SK-N-SH (cell line): Measurements from ENCODE around the gene TUBA4B. TPM values are rescaled to one million over a fixed set of nuclear protein-coding genes. Genes with fewer than 3 reads are reported as not detected.
A peak's percentile ranks its signal among the peaks of the same experiment; 100 is the strongest.

ENCODE experiments used
- CTCF ChIA-PET: fragments of 300-600, 350-600 bp; formaldehyde crosslinking; extraction: SDS; loops from one replicate; lab custom pipeline; 2021; lab: Yijun Ruan, JAX
- POLR2A ChIA-PET: fragments of 350-600 bp; sonication (Branson Sonifier 250); formaldehyde crosslinking; extraction: SDS; loops from one replicate; lab custom pipeline; 2020; ENCODE audit warnings: antibody characterized with exemption, inconsistent platforms; lab: Yijun Ruan, JAX
- DNase-seq: peaks from one replicate; pipeline ENCODE4 v3.0.0; 2012
- H2AFZ ChIP-seq: fragments of 200-600 bp; sonication (generic); 2 replicates; pipeline ENCODE4 v1.8.1; 2016; ENCODE audit warnings: antibody characterized with exemption, mild to moderate bottlenecking, low read depth
- H3F3A ChIP-seq: fragments of 200-600 bp; sonication (generic); replicated peaks from 2 replicates; pipeline ENCODE3; 2016; ENCODE audit warnings: antibody characterized with exemption, mild to moderate bottlenecking; ENCODE audit not compliant: insufficient read depth
- H3K27ac ChIP-seq, 2 experiments: fragments of 200-500 bp in 1 of 2; fragments of 200-600 bp in 1 of 2; sonication (Bioruptor generic) in 1 of 2; sonication (generic), shearing (Covaris generic) in 1 of 2; 2 replicates each; pipeline versions ENCODE4 v1.5.1 to v1.6.1; 2014 to 2016; ENCODE audit warnings: low read depth in 2 of 2, inconsistent platforms in 1 of 2, low read length in 1 of 2, mild to moderate bottlenecking in 1 of 2, mixed read lengths in 1 of 2
- H3K27me3 ChIP-seq: fragments of 200-600 bp; sonication (generic), shearing (Covaris generic); 2 replicates; pipeline ENCODE4 v1.6.1; 2016; ENCODE audit warnings: mixed run types; ENCODE audit not compliant: insufficient read depth
- H3K36me3 ChIP-seq, 2 experiments: fragments of 200-500 bp in 1 of 2; fragments of 200-600 bp in 1 of 2; sonication (Bioruptor generic) in 1 of 2; sonication (generic) in 1 of 2; replicated peaks in 1 of 2; 2 replicates each; pipeline versions ENCODE3 to v1.5.1; 2014 to 2016; ENCODE audit warnings: low read length in 1 of 2, mild to moderate bottlenecking in 1 of 2; ENCODE audit not compliant: insufficient read depth in 2 of 2, control insufficient read depth in 1 of 2
- H3K4me1 ChIP-seq, 2 experiments: fragments of 200-500 bp in 1 of 2; fragments of 200-600 bp in 1 of 2; sonication (Bioruptor generic) in 1 of 2; sonication (generic), shearing (Covaris generic) in 1 of 2; 2 replicates each; pipeline versions ENCODE4 v1.5.1 to v1.6.1; 2014 to 2016; ENCODE audit warnings: low read depth in 1 of 2, low read length in 1 of 2, mixed run types in 1 of 2; ENCODE audit not compliant: insufficient read depth in 2 of 2, control insufficient read depth in 1 of 2
- H3K4me2 ChIP-seq: fragments of 200-600 bp; sonication (generic), shearing (Covaris generic); 2 replicates; pipeline ENCODE4 v1.6.1; 2017; ENCODE audit warnings: mixed run types
- H3K4me3 ChIP-seq, 2 experiments: fragments of 200-500 bp in 1 of 2; fragments of 200-600 bp in 1 of 2; sonication (Bioruptor generic) in 1 of 2; sonication (generic), shearing (Covaris generic) in 1 of 2; 2 replicates each; pipeline versions ENCODE4 v1.5.1 to v1.8.1; 2014 to 2016; ENCODE audit warnings: low read depth in 2 of 2, inconsistent platforms in 1 of 2, low read length in 1 of 2, mild to moderate bottlenecking in 1 of 2, mixed read lengths in 1 of 2, moderate library complexity in 1 of 2
- H3K79me2 ChIP-seq: fragments of 200-600 bp; sonication (generic); 2 replicates; pipeline ENCODE4 v1.8.1; 2017; ENCODE audit warnings: mild to moderate bottlenecking; ENCODE audit not compliant: insufficient read depth
- H3K9ac ChIP-seq: fragments of 200-600 bp; sonication (generic); 2 replicates; pipeline ENCODE4 v1.6.1; 2017; ENCODE audit warnings: mixed run types
- H3K9me2 ChIP-seq: fragments of 200-600 bp; sonication (generic); 2 replicates; pipeline ENCODE4 v1.6.1; 2017; ENCODE audit warnings: mixed run types
- H3K9me3 ChIP-seq: fragments of 200-600 bp; sonication (generic); 2 replicates; pipeline ENCODE4 v1.6.1; 2017; ENCODE audit warnings: mixed run types, mild to moderate bottlenecking, moderate library complexity
- H4K20me1 ChIP-seq: fragments of 200-600 bp; sonication (generic); 2 replicates; pipeline ENCODE4 v1.6.1; 2017; ENCODE audit warnings: mild to moderate bottlenecking, mixed run types; ENCODE audit not compliant: insufficient read depth
- ELF1 ChIP-seq: IDR thresholded peaks from 2 replicates; pipeline ENCODE4 v1.4.0; 2012
- FOXM1 ChIP-seq: IDR thresholded peaks from 2 replicates; pipeline ENCODE4 v1.4.0; 2012; ENCODE audit warnings: low read depth, mild to moderate bottlenecking
- GATA2 ChIP-seq: sonication (generic); formaldehyde crosslinking; IDR thresholded peaks from 2 replicates; pipeline ENCODE4 v1.5.0; 2020; ENCODE audit warnings: mild to moderate bottlenecking, missing genetic modification reagents
- MEF2A ChIP-seq: IDR thresholded peaks from 2 replicates; pipeline ENCODE4 v1.4.0; 2012; ENCODE audit warnings: low read depth, borderline replicate concordance
- NRF1 ChIP-seq: IDR thresholded peaks from 2 replicates; pipeline ENCODE4 v1.6.1; 2012; ENCODE audit warnings: low read depth, mild to moderate bottlenecking, low read length
- SMC3 ChIP-seq: IDR thresholded peaks from 2 replicates; pipeline ENCODE4 v1.6.1; 2012; ENCODE audit warnings: low read depth, low read length, improper control_type of control experiment
- TAF1 ChIP-seq: IDR thresholded peaks from 2 replicates; pipeline ENCODE4 v1.6.1; 2012; ENCODE audit warnings: low read depth, mild to moderate bottlenecking, low read length, moderate library complexity, borderline replicate concordance
- TEAD4 ChIP-seq: IDR thresholded peaks from 2 replicates; pipeline ENCODE4 v1.4.0; 2012; ENCODE audit warnings: mild to moderate bottlenecking, borderline replicate concordance; ENCODE audit not compliant: insufficient read depth
- YY1 ChIP-seq: IDR thresholded peaks from 2 replicates; pipeline ENCODE4 v1.4.0; 2012; ENCODE audit warnings: low read depth, mild to moderate bottlenecking
- WGBS: methylation state at CpG from one replicate; pipeline ENCODE4 v1.1.6; 2017; ENCODE audit warnings: low lambda C conversion rate; 5-methylcytosine and 5-hydroxymethylcytosine counted together
- polyA plus RNA-seq, 3 experiments: library from polyadenylated mRNA; depleted of rRNA; stranded (reverse); fragments of >200 nt; gene quantifications; 2 replicates each; pipeline ENCODE4 v1.2.3, GENCODE V29; 2012
- TF ChIP-seq, protein P1 (sequence below): IDR thresholded peaks from 2 replicates; pipeline ENCODE4 v1.4.0; 2012; ENCODE audit warnings: low read depth, borderline replicate concordance
- TF ChIP-seq, protein P2 (sequence below): fragments of 150-350 bp; IDR thresholded peaks from 2 replicates; pipeline ENCODE4 v1.6.1; 2016; ENCODE audit warnings: mild to moderate bottlenecking, low read depth, low read length
- TF ChIP-seq, protein P3 (sequence below): IDR thresholded peaks from 2 replicates; pipeline ENCODE4 v1.6.1; 2012; ENCODE audit warnings: mild to moderate bottlenecking, low read depth, low read length, moderate library complexity

TUBA4B gene
- polyA plus RNA-seq, 1 of the 3 experiments (the other 2 are of a cell fraction): 0.03 TPM

DNA sequence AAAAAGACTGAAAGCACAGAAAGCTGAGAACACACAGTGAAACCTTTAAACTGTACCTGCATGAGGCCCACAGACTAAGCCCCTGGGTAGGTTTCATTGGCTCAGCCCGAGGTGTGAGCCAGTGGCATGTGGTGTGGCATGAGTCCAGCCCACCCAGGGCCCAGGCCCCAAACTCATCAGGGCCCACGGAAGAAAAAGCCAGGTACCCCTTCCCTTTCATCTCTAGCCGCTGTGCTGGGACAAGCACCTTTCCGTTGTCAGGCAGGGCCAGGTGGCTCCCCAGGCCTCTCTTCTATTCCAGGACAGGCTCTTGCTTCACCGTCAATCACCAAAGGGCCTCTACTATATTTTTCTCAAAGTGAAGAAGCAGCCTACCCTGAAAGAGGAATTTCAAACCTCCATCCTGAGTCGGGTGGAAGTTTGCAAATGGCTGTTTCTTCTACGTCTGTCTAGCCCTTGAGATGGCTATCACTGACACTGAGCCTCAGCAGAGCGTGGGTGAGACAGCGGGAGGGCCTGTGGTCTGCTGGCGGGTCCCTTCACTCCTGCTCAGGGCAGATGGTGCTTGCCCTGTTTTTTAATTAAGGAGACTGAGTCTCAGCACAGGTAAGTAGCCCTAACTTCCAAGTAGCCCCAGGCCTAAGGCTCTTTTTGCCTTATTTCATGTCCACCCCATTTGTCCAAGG, 34.7 kb downstream of the TUBA4B start:
- H3K9ac ChIP-seq: no peak overlapping the region
- H3K27ac ChIP-seq: peak overlapping the region in 1 of 2 experiments; percentile 12; a peak in 1 of 4 replicates
- peaks cover 0 to 19% of the 10 kb centered on the region in 2 experiments for H3K36me3 ChIP-seq
- ChIA-PET CTCF (interaction anchor here (0.7 to 9.0 kb wide), 6 partner anchors 8 to 128 kb away, joined by 3 to 312 read pairs (median 3); partner anchors contain the start of gene DNAJB2), POLR2A (no interaction called here)
- H3K4me1 ChIP-seq: peaks cover 4 to 8% of the 10 kb centered on the region in 2 experiments; a peak in 1 of 4 replicates
- peaks cover 12% of the 10 kb centered on the region for H3F3A ChIP-seq
- H3K27me3 ChIP-seq: no peaks in the 10 kb centered on the region
- DNase-seq: no peak
- no peaks in the 10 kb centered on the region for H3K79me2 ChIP-seq
- TF ChIP-seq SMC3: no peak
- no peak overlapping the region for H3K4me2 ChIP-seq
- H3K9me3 ChIP-seq: no peaks in the 10 kb centered on the region
- H3K9me2 ChIP-seq: no peaks in the 10 kb centered on the region
- H4K20me1 ChIP-seq: no peaks in the 10 kb centered on the region
- no peak overlapping the region for H3K4me3 ChIP-seq
- H2AFZ ChIP-seq: no peak overlapping the region
- 85% methylated on average over 9 of the region's 10 CpGs for WGBS

DNA sequence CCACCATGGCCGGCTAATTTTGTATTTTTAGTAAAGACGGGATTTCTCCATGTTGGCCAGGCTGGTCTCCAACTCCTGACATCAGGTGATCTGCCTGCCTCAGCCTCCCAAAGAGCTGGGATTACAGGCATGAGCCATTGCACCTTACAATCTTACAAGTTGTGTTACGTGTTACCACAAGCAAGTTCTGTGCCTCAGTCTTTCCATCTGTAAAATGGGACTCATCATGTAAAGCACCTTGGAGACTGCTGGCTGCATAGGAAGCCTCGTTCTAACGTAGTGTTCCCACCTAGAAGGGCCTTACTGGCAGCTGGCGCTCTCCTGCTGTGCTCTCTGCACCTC, 36.1 kb downstream of the TUBA4B start:
- H3K4me2 ChIP-seq: peak overlapping the region; percentile 66; the same call in 1 of the 2 replicates
- no peaks in the 10 kb centered on the region for H3K79me2 ChIP-seq
- no peaks in the 10 kb centered on the region for H3K9me3 ChIP-seq
- H3K9ac ChIP-seq: no peak overlapping the region
- TF ChIP-seq, protein P1, sequence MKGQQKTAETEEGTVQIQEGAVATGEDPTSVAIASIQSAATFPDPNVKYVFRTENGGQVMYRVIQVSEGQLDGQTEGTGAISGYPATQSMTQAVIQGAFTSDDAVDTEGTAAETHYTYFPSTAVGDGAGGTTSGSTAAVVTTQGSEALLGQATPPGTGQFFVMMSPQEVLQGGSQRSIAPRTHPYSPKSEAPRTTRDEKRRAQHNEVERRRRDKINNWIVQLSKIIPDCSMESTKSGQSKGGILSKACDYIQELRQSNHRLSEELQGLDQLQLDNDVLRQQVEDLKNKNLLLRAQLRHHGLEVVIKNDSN: no peak
- TF ChIP-seq NRF1 (no peak), GATA2 (CRISPR knock-in tag) (no peak), SMC3 (no peak), FOXM1 (no peak), TAF1 (no peak), TEAD4 (no peak), ELF1 (no peak), MEF2A (no peak), YY1 (no peak)
- TF ChIP-seq, protein P2, sequence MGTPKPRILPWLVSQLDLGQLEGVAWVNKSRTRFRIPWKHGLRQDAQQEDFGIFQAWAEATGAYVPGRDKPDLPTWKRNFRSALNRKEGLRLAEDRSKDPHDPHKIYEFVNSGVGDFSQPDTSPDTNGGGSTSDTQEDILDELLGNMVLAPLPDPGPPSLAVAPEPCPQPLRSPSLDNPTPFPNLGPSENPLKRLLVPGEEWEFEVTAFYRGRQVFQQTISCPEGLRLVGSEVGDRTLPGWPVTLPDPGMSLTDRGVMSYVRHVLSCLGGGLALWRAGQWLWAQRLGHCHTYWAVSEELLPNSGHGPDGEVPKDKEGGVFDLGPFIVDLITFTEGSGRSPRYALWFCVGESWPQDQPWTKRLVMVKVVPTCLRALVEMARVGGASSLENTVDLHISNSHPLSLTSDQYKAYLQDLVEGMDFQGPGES: no peak
- TF ChIP-seq, protein P3, sequence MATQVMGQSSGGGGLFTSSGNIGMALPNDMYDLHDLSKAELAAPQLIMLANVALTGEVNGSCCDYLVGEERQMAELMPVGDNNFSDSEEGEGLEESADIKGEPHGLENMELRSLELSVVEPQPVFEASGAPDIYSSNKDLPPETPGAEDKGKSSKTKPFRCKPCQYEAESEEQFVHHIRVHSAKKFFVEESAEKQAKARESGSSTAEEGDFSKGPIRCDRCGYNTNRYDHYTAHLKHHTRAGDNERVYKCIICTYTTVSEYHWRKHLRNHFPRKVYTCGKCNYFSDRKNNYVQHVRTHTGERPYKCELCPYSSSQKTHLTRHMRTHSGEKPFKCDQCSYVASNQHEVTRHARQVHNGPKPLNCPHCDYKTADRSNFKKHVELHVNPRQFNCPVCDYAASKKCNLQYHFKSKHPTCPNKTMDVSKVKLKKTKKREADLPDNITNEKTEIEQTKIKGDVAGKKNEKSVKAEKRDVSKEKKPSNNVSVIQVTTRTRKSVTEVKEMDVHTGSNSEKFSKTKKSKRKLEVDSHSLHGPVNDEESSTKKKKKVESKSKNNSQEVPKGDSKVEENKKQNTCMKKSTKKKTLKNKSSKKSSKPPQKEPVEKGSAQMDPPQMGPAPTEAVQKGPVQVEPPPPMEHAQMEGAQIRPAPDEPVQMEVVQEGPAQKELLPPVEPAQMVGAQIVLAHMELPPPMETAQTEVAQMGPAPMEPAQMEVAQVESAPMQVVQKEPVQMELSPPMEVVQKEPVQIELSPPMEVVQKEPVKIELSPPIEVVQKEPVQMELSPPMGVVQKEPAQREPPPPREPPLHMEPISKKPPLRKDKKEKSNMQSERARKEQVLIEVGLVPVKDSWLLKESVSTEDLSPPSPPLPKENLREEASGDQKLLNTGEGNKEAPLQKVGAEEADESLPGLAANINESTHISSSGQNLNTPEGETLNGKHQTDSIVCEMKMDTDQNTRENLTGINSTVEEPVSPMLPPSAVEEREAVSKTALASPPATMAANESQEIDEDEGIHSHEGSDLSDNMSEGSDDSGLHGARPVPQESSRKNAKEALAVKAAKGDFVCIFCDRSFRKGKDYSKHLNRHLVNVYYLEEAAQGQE: no peak
- TF ChIP-seq, all 33 proteins: peak for 0
- peaks cover 0 to 8% of the 10 kb centered on the region in 2 experiments for H3K36me3 ChIP-seq
- WGBS: 86% methylated on average over 5 of the region's 6 CpGs
- POLR2A ChIA-PET: interaction anchor here (0.9 kb wide), 1 partner anchor 10 kb away, joined by 3 read pairs; the partner anchor contains the start of gene DNAJB2
- H3F3A ChIP-seq: peaks cover 12% of the 10 kb centered on the region
- CTCF ChIA-PET: interaction anchor here (1.3 to 9.0 kb wide), 4 partner anchors 10 to 129 kb away, joined by 3 to 312 read pairs (median 4); partner anchors contain the start of gene DNAJB2
- no peaks in the 10 kb centered on the region for H3K9me2 ChIP-seq
- no peak overlapping the region for H3K4me3 ChIP-seq
- H4K20me1 ChIP-seq: no peaks in the 10 kb centered on the region
- no peak overlapping the region for H2AFZ ChIP-seq
- H3K4me1 ChIP-seq: peaks cover 4 to 8% of the 10 kb centered on the region in 2 experiments; a peak in 1 of 4 replicates
- peak overlapping the region; percentile 9 to 46; a peak in 1 of 4 replicates for H3K27ac ChIP-seq
- H3K27me3 ChIP-seq: no peaks in the 10 kb centered on the region
- DNase-seq: no peak
